ENCODE measurements around the gene ASPSCR1. TPM values are rescaled to one million over a fixed set of nuclear protein-coding genes. Genes with fewer than 3 reads are reported as not detected.

Gene ASPSCR1
- total and polyA plus RNA-seq, 8 donors, result 11.7 to 143 (median 55.6) TPM

- intact Hi-C loops (cut with DNase I; ENCODE audit: low total_unique reads), result no loop called here
- TF ChIP-seq EP300 (IDR thresholded peaks at IDR 0.05) (no peak), POLR2AphosphoS5 (IDR thresholded peaks at IDR 0.05) (peak in 2 of 3 donors; percentile 57 to 76), CTCF (IDR thresholded peaks at IDR 0.05) (no peak), POLR2A (IDR thresholded peaks at IDR 0.05) (peak in 1 of 4 donors; percentile 45)
- 0 to 1% (median 1%) methylated on average over 27 to 64 of the region's 64 CpGs for WGBS, 5 donors
- peaks cover 0 to 29% (median 20%) of the 10 kb centered on the region in 4 donors for H3K36me3 ChIP-seq
- H3K9me3 ChIP-seq, result no peaks in the 10 kb centered on the region
- H3K4me3 ChIP-seq, result peak within 1 kb of the TSS; percentile 79 to 98 (median 88)
- peak within 1 kb of the TSS; percentile 81 to 90 (median 88) for H3K27ac ChIP-seq
- no peak for DNase-seq
- H3K27me3 ChIP-seq, result no peaks in the 10 kb centered on the region
- H3K4me1 ChIP-seq, result peaks cover 40 to 68% (median 62%) of the 10 kb centered on the region in 4 donors
These were observed 45.0 kb downstream of the ASPSCR1 start, which contains the start of gene CENPX for GRCh38 chr17:82022310-82022980. TSS of gene CENPX (minus strand) at chr17:82022878. CDS start at chr17:82022861, 17 bp downstream.

GRCh38 chr17:82022981-82023446 is 45.6 kb downstream of the ASPSCR1 start, which contains the start of gene LRRC45:
TSS of gene LRRC45 (plus strand) at chr17:82023305. CDS start at chr17:82023644, 339 bp downstream.
- WGBS, 5 donors, result 0% methylated on average over 9 to 42 of the region's 42 CpGs; no CpG with 5 or more reads in 1 of the 5 donors
- Histone ChIP-seq H3K27me3 (no peaks in the 10 kb centered on the region), H3K4me3 (peak within 1 kb of the TSS; percentile 79 to 98 (median 88)), H3K27ac (peak within 1 kb of the TSS; percentile 81 to 90 (median 88)), H3K9me3 (no peaks in the 10 kb centered on the region), H3K4me1 (peaks cover 40 to 65% (median 61%) of the 10 kb centered on the region in 4 donors), H3K36me3 (peaks cover 0 to 29% (median 20%) of the 10 kb centered on the region in 4 donors)
- peak; percentile 100 for DNase-seq
- intact Hi-C loops (cut with DNase I; ENCODE audit: low total_unique reads), result no loop called here
- TF ChIP-seq POLR2AphosphoS5 (IDR thresholded peaks at IDR 0.05) (peak in 1 of 3 donors; percentile 29), POLR2A (IDR thresholded peaks at IDR 0.05) (no peak)

- Histone ChIP-seq H3K9me3 (no peaks in the 10 kb centered on the region), H3K4me3 (peak overlapping the region; percentile 64 to 98 (median 88)), H3K4me1 (peaks cover 40 to 58% (median 57%) of the 10 kb centered on the region in 4 donors), H3K27me3 (no peaks in the 10 kb centered on the region), H3K27ac (peak overlapping the region in 4 of 5 donors; percentile 56 to 86 (median 60)), H3K36me3 (peaks cover 0 to 29% (median 15%) of the 10 kb centered on the region in 4 donors)
- WGBS, 5 donors, result 2 to 7% (median 3%) methylated on average over 19 to 55 of the region's 55 CpGs
- no peak for TF ChIP-seq POLR2A (IDR thresholded peaks at IDR 0.05)
- intact Hi-C loops (cut with DNase I; ENCODE audit: low total_unique reads), result no loop called here
- no peak for DNase-seq
These were observed 46.2 kb downstream of the ASPSCR1 start for GRCh38 chr17:82023447-82024241.

GRCh38 chr17:82024859-82025258 is 47.4 kb downstream of the ASPSCR1 start:
- no peaks in the 10 kb centered on the region for H3K27me3 ChIP-seq
- intact Hi-C loops (cut with DNase I; ENCODE audit: low total_unique reads), result no loop called here
- no peak for DNase-seq
- 92 to 96% (median 95%) methylated on average over 15 to 17 of the region's 17 CpGs for WGBS, 5 donors
- TF ChIP-seq CTCF (IDR thresholded peaks at IDR 0.05) (no peak), POLR2AphosphoS5 (IDR thresholded peaks at IDR 0.05) (no peak), EP300 (IDR thresholded peaks at IDR 0.05) (no peak), POLR2A (IDR thresholded peaks at IDR 0.05) (no peak)
- H3K4me3 ChIP-seq, result peak overlapping the region in 1 of 4 donors; percentile 98
- H3K27ac ChIP-seq, result no peak overlapping the region
- H3K9me3 ChIP-seq, result no peaks in the 10 kb centered on the region
- peaks cover 0 to 21% (median 10%) of the 10 kb centered on the region in 4 donors for H3K36me3 ChIP-seq
- peaks cover 29 to 50% (median 48%) of the 10 kb centered on the region in 4 donors for H3K4me1 ChIP-seq

Data from stomach (tissue), 9 donors.